Lung (tissue), 12 donors: ENCODE measurements around the gene PKLR. TPM values are rescaled to one million over a fixed set of nuclear protein-coding genes. Genes with fewer than 3 reads are reported as not detected.
A peak's percentile ranks its signal among the peaks of the same experiment; 100 is the strongest.

Source experiments
- ATAC-seq: fragments of 200-7000 bp; cut with Tn5 transposase; one replicate; pipeline ENCODE4 v1.9.1; 2020; ENCODE audit warnings: moderate number of reproducible peaks; ENCODE audit not compliant: insufficient read depth, low FRiP score
- DNase-seq, 3 donors: peaks; one replicate each; pipeline ENCODE4 v3.0.0-alpha.2; 2013 to 2017
- H3K27ac ChIP-seq, 2 donors: one replicate each; pipeline ENCODE4 v1.5.1; 2013; ENCODE audit warnings: mild to moderate bottlenecking in 2 of 2, moderate library complexity in 2 of 2, control low read depth in 1 of 2, inconsistent platforms in 1 of 2, low read depth in 1 of 2, low read length in 1 of 2
- H3K27me3 ChIP-seq, 3 donors: one replicate each; pipeline ENCODE4 v1.5.1; 2013; ENCODE audit warnings: low read length in 2 of 3; ENCODE audit not compliant: control insufficient read depth in 3 of 3, insufficient read depth in 3 of 3
- H3K36me3 ChIP-seq, 4 donors: one replicate each; pipeline ENCODE4 v1.5.1; 2013; ENCODE audit warnings: low read length in 4 of 4, mild to moderate bottlenecking in 1 of 4, moderate library complexity in 1 of 4; ENCODE audit not compliant: control insufficient read depth in 4 of 4, insufficient read depth in 4 of 4
- H3K4me1 ChIP-seq, 5 donors: one replicate each; pipeline ENCODE4 v1.5.1; 2013; ENCODE audit warnings: low read length in 5 of 5, mild to moderate bottlenecking in 2 of 5, moderate library complexity in 1 of 5; ENCODE audit not compliant: control insufficient read depth in 5 of 5, insufficient read depth in 5 of 5
- H3K4me3 ChIP-seq: one replicate; pipeline ENCODE4 v1.5.1; 2013; ENCODE audit warnings: mild to moderate bottlenecking, control low read depth, moderate library complexity
- H3K9ac ChIP-seq, 2 donors: one replicate each; pipeline ENCODE4 v1.5.1; 2013; ENCODE audit warnings: low read length in 2 of 2, control low read depth in 1 of 2; ENCODE audit not compliant: insufficient read depth in 1 of 2
- H3K9me3 ChIP-seq, 4 donors: one replicate each; pipeline ENCODE4 v1.5.1; 2013; ENCODE audit warnings: low read length in 3 of 4, mild to moderate bottlenecking in 1 of 4, moderate library complexity in 1 of 4; ENCODE audit not compliant: control insufficient read depth in 4 of 4, insufficient read depth in 3 of 4
- WGBS, 2 donors: extraction: QIAGEN DNeasy Blood & Tissue Kit; methylation state at CpG; one replicate each; pipeline ENCODE4 v1.1.7; 2013; 5-methylcytosine and 5-hydroxymethylcytosine counted together
- polyA plus RNA-seq, 2 donors: library from polyadenylated mRNA; stranded (reverse); fragments of 200-250 nt; gene quantifications; one replicate each; pipeline ENCODE4 v1.2.1, GENCODE V29; 2013
- total RNA-seq, 2 donors: library from RNA; depleted of rRNA in 1 of 2; stranded (reverse); fragments of >200 nt in 1 of 2; gene quantifications; one replicate each; pipeline ENCODE4 v1.2.1, GENCODE V29; 2014 to 2021
- TF ChIP-seq, protein P1 (sequence below): IDR thresholded peaks from 2 replicates; pipeline ENCODE4 v1.5.1; 2012; ENCODE audit warnings: mild to moderate bottlenecking; ENCODE audit errors: control extremely low read depth, extremely low read depth
- donor health status: control.
- donor health status: control.
- donor health status: Bipolar disorder and iron deficiency.
- donor health status: healthy.
- donor health status: DM: yes; HTN: yes; CAD: no.

The PKLR gene
- total and polyA plus RNA-seq, 4 donors: 0.02 to 0.09 TPM; not detected in 2

DNA sequence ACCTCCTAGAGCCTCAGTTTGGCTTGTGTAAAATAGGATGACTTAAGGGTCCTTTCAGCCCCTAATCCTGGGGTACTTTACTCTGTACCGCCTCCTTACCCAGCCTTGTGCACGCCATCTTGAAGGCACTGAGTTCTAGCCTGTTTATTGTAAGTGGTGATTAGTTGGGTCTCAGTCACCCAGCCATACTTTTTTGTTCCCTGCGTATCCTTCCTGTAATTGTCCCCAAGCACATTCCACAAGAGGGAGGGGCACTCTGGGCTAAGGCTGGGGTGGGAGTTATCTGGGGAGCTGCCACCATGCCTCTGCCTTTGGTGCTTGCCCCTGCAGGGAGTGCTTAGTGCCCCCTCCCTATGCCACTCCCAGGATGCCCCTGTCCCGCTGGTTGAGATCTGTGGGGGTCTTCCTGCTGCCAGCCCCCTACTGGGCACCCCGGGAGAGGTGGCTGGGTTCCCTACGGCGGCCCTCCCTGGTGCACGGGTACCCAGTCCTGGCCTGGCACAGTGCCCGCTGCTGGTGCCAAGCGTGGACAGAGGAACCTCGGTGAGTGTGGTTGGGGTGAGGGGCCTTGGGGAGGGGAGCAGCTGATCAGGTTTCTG, 8.3 kb upstream of the PKLR start:
- Histone ChIP-seq H3K9ac (peak overlapping the region; percentile 86 to 90), H3K36me3 (peaks cover 0 to 17% (median 6%) of the 10 kb centered on the region in 4 donors), H3K27me3 (no peaks in the 10 kb centered on the region), H3K4me3 (peak overlapping the region; percentile 85), H3K9me3 (no peaks in the 10 kb centered on the region), H3K4me1 (peaks cover 0 to 13% (median 3%) of the 10 kb centered on the region in 5 donors), H3K27ac (peak overlapping the region; percentile 87 to 90)
- TF ChIP-seq, protein P1, sequence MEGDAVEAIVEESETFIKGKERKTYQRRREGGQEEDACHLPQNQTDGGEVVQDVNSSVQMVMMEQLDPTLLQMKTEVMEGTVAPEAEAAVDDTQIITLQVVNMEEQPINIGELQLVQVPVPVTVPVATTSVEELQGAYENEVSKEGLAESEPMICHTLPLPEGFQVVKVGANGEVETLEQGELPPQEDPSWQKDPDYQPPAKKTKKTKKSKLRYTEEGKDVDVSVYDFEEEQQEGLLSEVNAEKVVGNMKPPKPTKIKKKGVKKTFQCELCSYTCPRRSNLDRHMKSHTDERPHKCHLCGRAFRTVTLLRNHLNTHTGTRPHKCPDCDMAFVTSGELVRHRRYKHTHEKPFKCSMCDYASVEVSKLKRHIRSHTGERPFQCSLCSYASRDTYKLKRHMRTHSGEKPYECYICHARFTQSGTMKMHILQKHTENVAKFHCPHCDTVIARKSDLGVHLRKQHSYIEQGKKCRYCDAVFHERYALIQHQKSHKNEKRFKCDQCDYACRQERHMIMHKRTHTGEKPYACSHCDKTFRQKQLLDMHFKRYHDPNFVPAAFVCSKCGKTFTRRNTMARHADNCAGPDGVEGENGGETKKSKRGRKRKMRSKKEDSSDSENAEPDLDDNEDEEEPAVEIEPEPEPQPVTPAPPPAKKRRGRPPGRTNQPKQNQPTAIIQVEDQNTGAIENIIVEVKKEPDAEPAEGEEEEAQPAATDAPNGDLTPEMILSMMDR: no peak
- WGBS, 2 donors: 6 to 9% methylated on average over 11 of the region's 11 CpGs
- DNase-seq: peak in 2 of 3 donors; percentile 38 to 60
- no peak for ATAC-seq

DNA sequence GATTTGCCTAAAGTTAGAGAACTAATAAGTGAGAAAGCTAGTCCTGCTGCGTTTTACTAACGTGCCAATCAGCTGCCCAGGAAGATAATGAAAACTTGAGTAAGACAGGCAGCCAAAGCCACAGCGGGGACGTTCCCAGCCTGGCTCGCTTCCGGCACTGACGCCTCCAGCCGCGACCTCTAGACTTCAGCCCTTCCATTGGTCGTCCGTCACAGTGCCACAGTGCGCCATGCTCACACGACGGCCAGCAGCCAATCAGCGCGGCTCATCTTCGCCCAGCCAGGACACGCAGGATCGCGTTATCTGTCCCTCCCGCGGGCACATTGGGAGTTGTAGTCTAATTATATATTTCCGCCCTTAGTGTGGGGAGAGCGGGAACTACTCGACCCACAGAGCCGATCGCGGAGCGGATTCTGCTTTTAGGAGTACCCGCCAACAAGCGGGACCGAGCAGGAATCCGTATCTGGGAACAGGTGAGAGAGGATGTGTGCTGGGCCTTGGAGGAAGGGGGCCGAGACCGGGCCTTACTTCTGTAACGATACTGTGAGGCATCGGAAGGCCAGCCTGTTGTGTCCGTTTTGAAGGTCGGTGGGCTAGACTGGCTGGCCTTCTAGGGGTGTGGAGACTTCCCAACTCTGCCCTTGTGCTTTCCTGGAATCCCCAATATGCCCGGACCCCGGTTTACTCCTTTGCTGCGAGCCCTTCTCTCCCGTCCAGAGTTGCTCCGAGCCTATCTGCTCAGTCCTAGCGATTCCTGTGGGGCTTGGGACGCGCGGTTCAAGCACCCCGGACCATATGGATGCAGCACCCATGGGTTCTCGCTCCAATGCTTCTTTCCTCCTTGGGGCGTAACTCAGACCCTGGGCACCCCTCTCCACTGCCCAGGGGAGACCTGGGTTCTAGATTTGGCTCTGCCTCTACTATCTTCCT, 7.5 kb upstream of the PKLR start, which contains the start of gene FDPS:
FDPS (plus strand) TSS at position 374 of the 930 bp plus-strand sequence. CDS start 924 bp downstream, outside the sequence.
- Histone ChIP-seq H3K36me3 (peaks cover 0 to 13% (median 6%) of the 10 kb centered on the region in 4 donors), H3K9me3 (no peaks in the 10 kb centered on the region), H3K4me3 (peak within 1 kb of the TSS; percentile 85), H3K27me3 (no peaks in the 10 kb centered on the region), H3K27ac (peak within 1 kb of the TSS; percentile 90), H3K4me1 (peaks cover 0 to 13% (median 3%) of the 10 kb centered on the region in 5 donors), H3K9ac (peak within 1 kb of the TSS; percentile 86 to 90)
- peak; percentile 100 for DNase-seq
- WGBS, 2 donors: 0% methylated on average over 51 of the region's 51 CpGs
- TF ChIP-seq, protein P1: no peak
- peak; percentile 99 for ATAC-seq

DNA sequence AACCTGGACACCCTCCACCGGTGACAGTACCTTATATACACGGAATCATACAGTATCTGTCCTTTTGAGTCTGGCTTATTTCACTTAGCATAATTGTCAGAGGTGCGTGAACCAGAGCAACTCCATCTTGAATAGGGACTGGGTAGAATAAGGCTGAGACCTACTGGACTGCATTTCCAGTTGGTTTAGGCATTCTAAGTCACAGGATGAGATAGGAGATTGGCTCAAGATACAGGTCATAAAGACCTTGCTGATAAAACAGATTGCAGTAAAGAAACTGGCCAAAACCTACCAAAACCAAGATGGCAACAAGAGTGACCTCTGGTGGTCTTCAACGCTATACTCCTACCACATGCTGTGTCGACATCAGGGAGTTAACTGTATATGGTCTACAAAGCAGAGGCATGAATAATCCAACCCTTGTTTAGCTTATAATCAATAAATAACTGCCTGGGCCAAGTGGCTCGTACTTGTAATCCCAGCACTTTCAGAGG, 6.1 kb upstream of the PKLR start:
- no peaks in the 10 kb centered on the region for H3K27me3 ChIP-seq
- TF ChIP-seq, protein P1: no peak
- peak in 2 of 3 donors; percentile 73 to 75 for DNase-seq

More for the DNA sequence above, 6.1 kb upstream of the PKLR start:
- ATAC-seq: no peak
- H3K9me3 ChIP-seq: no peaks in the 10 kb centered on the region
- no peak overlapping the region for H3K9ac ChIP-seq
- peaks cover 0 to 6% (median 2%) of the 10 kb centered on the region in 4 donors for H3K36me3 ChIP-seq
- H3K4me1 ChIP-seq: peaks cover 0 to 13% (median 3%) of the 10 kb centered on the region in 5 donors
- no peak overlapping the region for H3K27ac ChIP-seq
- no peak overlapping the region for H3K4me3 ChIP-seq
- WGBS, 2 donors: 59 to 60% methylated on average over 6 of the region's 6 CpGs
